ENCODE measurements around the gene HYAL2. TPM values are rescaled to one million over a fixed set of nuclear protein-coding genes. Genes with fewer than 3 reads are reported as not detected.

Gene HYAL2
- total and polyA plus RNA-seq, 4 donors, result 19.5 to 57.6 (median 33.2) TPM

DNA sequence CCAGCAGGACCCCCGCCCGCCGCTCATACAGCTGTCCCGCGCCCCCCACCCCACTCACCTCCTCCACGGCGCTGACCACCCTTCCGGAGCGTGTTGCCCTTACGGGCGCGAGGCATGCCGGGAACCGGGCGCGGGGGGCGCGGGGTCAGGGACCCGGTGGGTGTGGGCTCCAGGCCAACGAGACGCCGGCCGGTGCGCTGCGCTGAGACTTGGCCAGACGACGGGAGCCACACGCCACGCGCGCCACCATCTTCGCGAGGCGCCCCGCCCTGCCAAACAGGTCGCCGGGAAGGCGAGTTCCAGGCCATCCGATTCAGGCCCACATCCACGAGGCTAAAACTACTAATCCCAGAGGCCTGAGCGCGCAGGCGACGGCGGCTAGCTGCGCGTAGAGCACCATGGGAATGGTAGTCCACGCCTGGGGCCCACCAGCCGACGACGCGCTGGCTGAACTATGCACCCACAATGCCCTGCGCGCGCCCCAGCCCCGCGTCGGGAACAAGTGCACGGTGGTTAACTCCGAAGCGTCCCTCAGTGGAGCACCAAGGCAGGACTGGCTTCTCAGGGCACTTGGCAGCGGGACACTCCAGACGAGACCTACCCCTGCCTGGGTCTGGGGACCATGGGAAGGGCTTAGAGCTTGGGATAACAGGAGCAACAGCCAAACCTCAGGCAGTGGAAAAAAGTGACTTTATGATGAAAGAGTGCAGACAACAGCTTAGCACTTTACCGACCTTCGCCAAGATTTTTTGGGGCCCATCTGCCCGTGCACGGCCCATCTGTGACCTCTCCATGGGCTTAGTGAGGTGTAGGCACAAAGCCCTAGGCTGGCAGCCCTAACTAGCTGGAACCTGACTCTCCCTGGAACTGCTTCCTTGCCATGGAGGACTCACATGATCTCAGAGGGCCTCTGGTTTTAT, 30.1 kb downstream of the HYAL2 start, which contains the start of gene IFRD2:
TSS of gene IFRD2 (minus strand) at position 271 of the 920 bp plus-strand sequence. CDS start at position 116, 155 bp downstream.
- H3K27ac ChIP-seq (ENCODE audit: low read depth in 1 of 2, low read length in 2 of 2), result peak within 1 kb of the TSS; percentile 95 to 97
- H3K9ac ChIP-seq (ENCODE audit: low read depth in 1 of 2, low read length in 2 of 2), result peak within 1 kb of the TSS; percentile 75 to 95
- H3K9me3 ChIP-seq (ENCODE audit: control insufficient read depth in 4 of 4, low read length in 3 of 4), result no peaks in the 10 kb centered on the region
- TF ChIP-seq, protein P1, sequence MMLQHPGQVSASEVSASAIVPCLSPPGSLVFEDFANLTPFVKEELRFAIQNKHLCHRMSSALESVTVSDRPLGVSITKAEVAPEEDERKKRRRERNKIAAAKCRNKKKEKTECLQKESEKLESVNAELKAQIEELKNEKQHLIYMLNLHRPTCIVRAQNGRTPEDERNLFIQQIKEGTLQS (IDR thresholded peaks at IDR 0.05), result no peak
- TF ChIP-seq, protein P2, sequence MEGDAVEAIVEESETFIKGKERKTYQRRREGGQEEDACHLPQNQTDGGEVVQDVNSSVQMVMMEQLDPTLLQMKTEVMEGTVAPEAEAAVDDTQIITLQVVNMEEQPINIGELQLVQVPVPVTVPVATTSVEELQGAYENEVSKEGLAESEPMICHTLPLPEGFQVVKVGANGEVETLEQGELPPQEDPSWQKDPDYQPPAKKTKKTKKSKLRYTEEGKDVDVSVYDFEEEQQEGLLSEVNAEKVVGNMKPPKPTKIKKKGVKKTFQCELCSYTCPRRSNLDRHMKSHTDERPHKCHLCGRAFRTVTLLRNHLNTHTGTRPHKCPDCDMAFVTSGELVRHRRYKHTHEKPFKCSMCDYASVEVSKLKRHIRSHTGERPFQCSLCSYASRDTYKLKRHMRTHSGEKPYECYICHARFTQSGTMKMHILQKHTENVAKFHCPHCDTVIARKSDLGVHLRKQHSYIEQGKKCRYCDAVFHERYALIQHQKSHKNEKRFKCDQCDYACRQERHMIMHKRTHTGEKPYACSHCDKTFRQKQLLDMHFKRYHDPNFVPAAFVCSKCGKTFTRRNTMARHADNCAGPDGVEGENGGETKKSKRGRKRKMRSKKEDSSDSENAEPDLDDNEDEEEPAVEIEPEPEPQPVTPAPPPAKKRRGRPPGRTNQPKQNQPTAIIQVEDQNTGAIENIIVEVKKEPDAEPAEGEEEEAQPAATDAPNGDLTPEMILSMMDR (IDR thresholded peaks at IDR 0.05; ENCODE audit: low read depth, low read length, missing input control), result no peak
- TF ChIP-seq, protein P3, sequence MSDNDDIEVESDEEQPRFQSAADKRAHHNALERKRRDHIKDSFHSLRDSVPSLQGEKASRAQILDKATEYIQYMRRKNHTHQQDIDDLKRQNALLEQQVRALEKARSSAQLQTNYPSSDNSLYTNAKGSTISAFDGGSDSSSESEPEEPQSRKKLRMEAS (IDR thresholded peaks at IDR 0.05), result peak; percentile 90
- TF ChIP-seq HNF4G (IDR thresholded peaks at IDR 0.05), result no peak
- peak in 1 of 2 donors; percentile 36 for TF ChIP-seq HNF4A (conservative IDR thresholded peaks at IDR 0.05)
- TF ChIP-seq EGR1 (IDR thresholded peaks at IDR 0.05; ENCODE audit: low read depth in 2 of 2), result peak in 1 of 2 donors; percentile 13
- peak in 1 of 2 donors; percentile 48 for TF ChIP-seq RAD21 (IDR thresholded peaks at IDR 0.05)
- TF ChIP-seq FOXA2 (IDR thresholded peaks at IDR 0.05), result no peak
- TF ChIP-seq GABPA (IDR thresholded peaks at IDR 0.05 in 1 of 2, conservative IDR thresholded peaks at IDR 0.05 in 1 of 2), result peak in 1 of 2 donors; percentile 53
- TF ChIP-seq JUND (IDR thresholded peaks at IDR 0.05), result no peak
- peak; percentile 95 for TF ChIP-seq YY1 (IDR thresholded peaks at IDR 0.05)
- TF ChIP-seq RXRA (IDR thresholded peaks at IDR 0.05), result peak in 1 of 2 donors; percentile 40
- TF ChIP-seq NR2F2 (IDR thresholded peaks at IDR 0.05), result no peak
- TF ChIP-seq TAF1 (conservative IDR thresholded peaks at IDR 0.05), result no peak
- TF ChIP-seq, protein P4, sequence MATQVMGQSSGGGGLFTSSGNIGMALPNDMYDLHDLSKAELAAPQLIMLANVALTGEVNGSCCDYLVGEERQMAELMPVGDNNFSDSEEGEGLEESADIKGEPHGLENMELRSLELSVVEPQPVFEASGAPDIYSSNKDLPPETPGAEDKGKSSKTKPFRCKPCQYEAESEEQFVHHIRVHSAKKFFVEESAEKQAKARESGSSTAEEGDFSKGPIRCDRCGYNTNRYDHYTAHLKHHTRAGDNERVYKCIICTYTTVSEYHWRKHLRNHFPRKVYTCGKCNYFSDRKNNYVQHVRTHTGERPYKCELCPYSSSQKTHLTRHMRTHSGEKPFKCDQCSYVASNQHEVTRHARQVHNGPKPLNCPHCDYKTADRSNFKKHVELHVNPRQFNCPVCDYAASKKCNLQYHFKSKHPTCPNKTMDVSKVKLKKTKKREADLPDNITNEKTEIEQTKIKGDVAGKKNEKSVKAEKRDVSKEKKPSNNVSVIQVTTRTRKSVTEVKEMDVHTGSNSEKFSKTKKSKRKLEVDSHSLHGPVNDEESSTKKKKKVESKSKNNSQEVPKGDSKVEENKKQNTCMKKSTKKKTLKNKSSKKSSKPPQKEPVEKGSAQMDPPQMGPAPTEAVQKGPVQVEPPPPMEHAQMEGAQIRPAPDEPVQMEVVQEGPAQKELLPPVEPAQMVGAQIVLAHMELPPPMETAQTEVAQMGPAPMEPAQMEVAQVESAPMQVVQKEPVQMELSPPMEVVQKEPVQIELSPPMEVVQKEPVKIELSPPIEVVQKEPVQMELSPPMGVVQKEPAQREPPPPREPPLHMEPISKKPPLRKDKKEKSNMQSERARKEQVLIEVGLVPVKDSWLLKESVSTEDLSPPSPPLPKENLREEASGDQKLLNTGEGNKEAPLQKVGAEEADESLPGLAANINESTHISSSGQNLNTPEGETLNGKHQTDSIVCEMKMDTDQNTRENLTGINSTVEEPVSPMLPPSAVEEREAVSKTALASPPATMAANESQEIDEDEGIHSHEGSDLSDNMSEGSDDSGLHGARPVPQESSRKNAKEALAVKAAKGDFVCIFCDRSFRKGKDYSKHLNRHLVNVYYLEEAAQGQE (IDR thresholded peaks at IDR 0.05), result peak; percentile 78
- peak; percentile 85 for TF ChIP-seq SP1 (IDR thresholded peaks at IDR 0.05)
- TF ChIP-seq, protein P5, sequence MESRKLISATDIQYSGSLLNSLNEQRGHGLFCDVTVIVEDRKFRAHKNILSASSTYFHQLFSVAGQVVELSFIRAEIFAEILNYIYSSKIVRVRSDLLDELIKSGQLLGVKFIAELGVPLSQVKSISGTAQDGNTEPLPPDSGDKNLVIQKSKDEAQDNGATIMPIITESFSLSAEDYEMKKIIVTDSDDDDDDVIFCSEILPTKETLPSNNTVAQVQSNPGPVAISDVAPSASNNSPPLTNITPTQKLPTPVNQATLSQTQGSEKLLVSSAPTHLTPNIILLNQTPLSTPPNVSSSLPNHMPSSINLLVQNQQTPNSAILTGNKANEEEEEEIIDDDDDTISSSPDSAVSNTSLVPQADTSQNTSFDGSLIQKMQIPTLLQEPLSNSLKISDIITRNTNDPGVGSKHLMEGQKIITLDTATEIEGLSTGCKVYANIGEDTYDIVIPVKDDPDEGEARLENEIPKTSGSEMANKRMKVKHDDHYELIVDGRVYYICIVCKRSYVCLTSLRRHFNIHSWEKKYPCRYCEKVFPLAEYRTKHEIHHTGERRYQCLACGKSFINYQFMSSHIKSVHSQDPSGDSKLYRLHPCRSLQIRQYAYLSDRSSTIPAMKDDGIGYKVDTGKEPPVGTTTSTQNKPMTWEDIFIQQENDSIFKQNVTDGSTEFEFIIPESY (IDR thresholded peaks at IDR 0.05), result no peak
- TF ChIP-seq FOXA1 (IDR thresholded peaks at IDR 0.05), result no peak
- 1% methylated on average over 67 of the region's 67 CpGs for WGBS
- no peaks in the 10 kb centered on the region for H3K27me3 ChIP-seq (ENCODE audit: control insufficient read depth in 4 of 4, insufficient read depth in 4 of 4, low read length in 3 of 4)
- DNase-seq (ENCODE audit: low spot score), result peak; percentile 94
- peaks cover 5 to 29% (median 17%) of the 10 kb centered on the region in 4 donors for H3K36me3 ChIP-seq (ENCODE audit: control insufficient read depth in 4 of 4, insufficient read depth in 3 of 4, low read depth in 1 of 4, low read length in 3 of 4)
- H3K4me1 ChIP-seq (ENCODE audit: control insufficient read depth in 4 of 4, insufficient read depth in 4 of 4, low read length in 3 of 4), result peaks cover 5 to 27% (median 17%) of the 10 kb centered on the region in 4 donors
- H3K4me3 ChIP-seq (ENCODE audit: low read depth in 1 of 3, low read length in 3 of 3), result peak within 1 kb of the TSS; percentile 66 to 86 (median 81)

All from liver (tissue), 9 donors.